T-helper 17 cell (primary cell): ENCODE data around the gene DYNLRB1. TPM values are rescaled to one million over a fixed set of nuclear protein-coding genes. Genes with fewer than 3 reads are reported as not detected.

Experiments used
- ATAC-seq: fragments of 150-1000 bp; cut with Tn5 transposase; 2 replicates; pipeline ENCODE4 v1.10.0; 2021; ENCODE audit warnings: mild to moderate bottlenecking, moderate library complexity
- DNase-seq, 3 donors: peaks; one replicate each; pipeline versions ENCODE4 v3.0.0 to v3.0.0-alpha.2; 2020 to 2021
- H3K9me3 ChIP-seq: one replicate; pipeline ENCODE4 v1.7.0; 2013; ENCODE audit warnings: low read length, mild to moderate bottlenecking; ENCODE audit not compliant: control insufficient read depth, poor library complexity, severe bottlenecking
- H3K27ac Mint-ChIP-seq: one replicate; pipeline ENCODE4 v1.8.0; 2022; ENCODE audit warnings: mild to moderate bottlenecking, moderate library complexity, mixed read lengths
- H3K27me3 Mint-ChIP-seq: one replicate; pipeline ENCODE4 v1.8.0; 2022; ENCODE audit warnings: mixed read lengths
- H3K36me3 Mint-ChIP-seq: one replicate; pipeline ENCODE4 v1.8.0; 2022; ENCODE audit warnings: low read depth, mixed read lengths
- H3K4me1 Mint-ChIP-seq: one replicate; pipeline ENCODE4 v1.8.0; 2022; ENCODE audit warnings: mild to moderate bottlenecking, mixed read lengths
- H3K4me3 Mint-ChIP-seq: one replicate; pipeline ENCODE4 v1.8.0; 2022; ENCODE audit warnings: mild to moderate bottlenecking, moderate library complexity, mixed read lengths
- total RNA-seq, 4 donors: library from RNA in 2 of 4; stranded (reverse) in 2 of 4; gene quantifications; one replicate each; pipeline ENCODE4 v1.2.3 and lab custom pipeline; 2022 to 2026

DYNLRB1 gene
- total RNA-seq, 2 donors from 2014 or later, result 52.8 to 62.0 TPM

DNA sequence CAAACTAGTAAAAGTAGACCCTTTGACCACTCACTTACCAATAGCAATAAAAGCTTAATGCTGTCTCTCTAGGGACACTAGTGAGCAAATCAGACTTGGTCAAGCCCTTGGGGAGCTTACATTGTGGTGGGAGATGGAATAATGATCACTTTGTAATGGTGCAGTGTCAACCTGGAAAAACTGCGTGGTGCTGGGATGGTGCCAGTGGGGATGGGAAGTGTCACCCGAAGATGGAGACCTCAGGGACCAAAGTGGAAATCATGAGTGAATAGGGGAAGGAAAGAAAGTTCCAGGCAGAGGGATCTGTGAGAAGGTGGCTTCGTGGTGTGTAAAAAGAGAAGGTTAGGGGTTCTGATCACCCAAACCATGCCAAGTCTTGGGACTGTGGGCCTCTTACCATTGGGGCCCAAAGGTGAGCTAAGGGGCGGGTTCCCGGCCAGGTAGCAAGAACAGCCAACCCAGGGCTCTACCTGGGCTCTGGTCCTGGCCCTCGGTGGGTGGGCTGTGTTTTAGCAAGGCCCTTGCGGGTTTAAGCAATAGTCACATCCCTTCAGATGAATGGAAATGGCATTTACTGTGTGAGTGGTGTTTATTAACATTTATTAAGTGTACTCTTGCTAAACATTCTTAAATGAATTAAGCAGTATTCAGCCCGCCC lies 15.5 kb downstream of the DYNLRB1 start:
- no peak for DNase-seq
- H3K36me3 Mint-ChIP-seq, result peaks cover 5% of the 10 kb centered on the region
- no peak for ATAC-seq
- no peaks in the 10 kb centered on the region for H3K27me3 Mint-ChIP-seq
- H3K9me3 ChIP-seq, result no peaks in the 10 kb centered on the region
- peak overlapping the region; percentile 75 for H3K27ac Mint-ChIP-seq
- H3K4me3 Mint-ChIP-seq, result no peak overlapping the region
- H3K4me1 Mint-ChIP-seq, result peaks cover 12% of the 10 kb centered on the region

DNA sequence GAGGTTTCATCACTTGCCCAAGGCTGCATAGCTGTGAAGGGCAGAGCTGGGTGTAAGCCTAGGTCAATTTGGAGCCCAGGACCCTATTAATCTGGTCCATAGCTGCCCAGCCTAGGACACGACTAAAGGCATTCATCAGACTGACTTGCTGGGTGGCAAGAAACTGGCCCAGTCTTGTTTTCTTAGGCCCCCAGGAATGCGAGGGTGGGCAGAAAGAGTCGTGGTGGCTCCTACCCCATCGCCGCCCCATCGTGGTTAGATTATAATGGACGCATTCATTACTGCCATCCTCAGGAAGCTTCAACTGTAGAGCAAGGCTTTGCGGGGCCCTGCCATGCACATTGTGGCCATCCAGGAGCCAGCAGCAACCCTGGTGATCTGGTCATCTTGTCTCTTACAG lies 16.1 kb downstream of the DYNLRB1 start:
- H3K27ac Mint-ChIP-seq, result peak overlapping the region; percentile 75
- H3K4me1 Mint-ChIP-seq, result peaks cover 12% of the 10 kb centered on the region
- no peaks in the 10 kb centered on the region for H3K27me3 Mint-ChIP-seq
- ATAC-seq (no peak), DNase-seq (no peak)
- no peak overlapping the region for H3K4me3 Mint-ChIP-seq
- peaks cover 5% of the 10 kb centered on the region for H3K36me3 Mint-ChIP-seq
- no peaks in the 10 kb centered on the region for H3K9me3 ChIP-seq

DNA sequence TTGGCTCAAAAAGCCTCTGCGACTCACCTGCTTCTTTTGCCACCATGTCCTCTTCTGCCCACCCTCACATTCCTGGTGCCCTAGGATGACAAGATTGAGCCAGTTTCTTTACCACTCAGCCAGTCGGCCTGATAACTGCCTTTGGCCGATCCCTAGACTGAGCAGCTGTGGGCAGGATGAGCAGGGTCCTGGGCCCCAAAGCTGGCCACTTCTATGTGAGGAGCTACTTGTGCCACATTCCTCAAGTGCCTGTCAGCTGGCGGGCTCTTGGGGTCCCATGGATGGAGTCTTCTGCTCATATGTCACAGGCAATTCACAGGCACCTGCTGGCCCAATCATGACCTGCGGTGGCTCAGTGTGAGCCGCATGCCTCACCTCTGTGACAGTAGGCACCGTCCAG lies 16.5 kb downstream of the DYNLRB1 start:
- H3K9me3 ChIP-seq, result no peaks in the 10 kb centered on the region
- Mint-ChIP-seq H3K4me1 (peaks cover 12% of the 10 kb centered on the region), H3K4me3 (no peak overlapping the region), H3K27ac (no peak overlapping the region), H3K27me3 (no peaks in the 10 kb centered on the region), H3K36me3 (peaks cover 5% of the 10 kb centered on the region)
- no peak for ATAC-seq
- DNase-seq, result no peak

DNA sequence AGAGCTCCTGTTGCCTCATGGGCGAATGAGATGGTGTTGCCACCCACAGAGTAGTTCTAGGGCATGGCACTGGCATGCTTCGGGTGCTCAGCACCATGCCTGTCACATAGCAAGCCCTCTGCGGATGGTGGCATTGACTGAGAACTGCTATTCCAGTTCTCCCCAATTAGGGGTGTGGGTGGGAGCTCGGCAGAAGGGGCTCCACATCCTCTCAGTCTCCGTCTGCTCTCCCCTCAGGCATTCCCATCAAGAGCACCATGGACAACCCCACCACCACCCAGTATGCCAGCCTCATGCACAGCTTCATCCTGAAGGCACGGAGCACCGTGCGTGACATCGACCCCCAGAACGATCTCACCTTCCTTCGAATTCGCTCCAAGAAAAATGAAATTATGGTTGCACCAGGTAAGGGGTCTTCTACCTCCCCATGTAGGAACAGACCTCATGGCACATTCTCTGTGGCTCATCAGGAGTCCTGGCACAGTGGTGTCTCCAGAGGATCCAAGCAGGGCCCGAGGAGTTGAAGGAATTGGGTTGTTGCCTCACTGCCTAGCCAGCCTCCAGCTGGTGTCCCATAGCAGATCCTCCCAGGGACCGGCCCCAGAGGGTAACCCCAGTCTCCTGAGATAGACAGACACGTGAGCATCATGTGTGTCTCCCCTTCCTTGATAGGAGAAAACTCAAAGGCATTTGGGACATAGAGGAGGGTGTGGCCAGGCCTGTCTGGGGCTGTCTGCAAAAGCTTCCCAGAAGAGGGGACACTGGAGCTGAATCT lies 18.4 kb downstream of the DYNLRB1 start:
- peak overlapping the region; percentile 77 for H3K27ac Mint-ChIP-seq
- H3K27me3 Mint-ChIP-seq, result no peaks in the 10 kb centered on the region
- DNase-seq, result no peak
- H3K4me3 Mint-ChIP-seq, result no peak overlapping the region
- H3K36me3 Mint-ChIP-seq, result peaks cover 5% of the 10 kb centered on the region
- H3K9me3 ChIP-seq, result no peaks in the 10 kb centered on the region
- no peak for ATAC-seq
- H3K4me1 Mint-ChIP-seq, result peaks cover 12% of the 10 kb centered on the region

DNA sequence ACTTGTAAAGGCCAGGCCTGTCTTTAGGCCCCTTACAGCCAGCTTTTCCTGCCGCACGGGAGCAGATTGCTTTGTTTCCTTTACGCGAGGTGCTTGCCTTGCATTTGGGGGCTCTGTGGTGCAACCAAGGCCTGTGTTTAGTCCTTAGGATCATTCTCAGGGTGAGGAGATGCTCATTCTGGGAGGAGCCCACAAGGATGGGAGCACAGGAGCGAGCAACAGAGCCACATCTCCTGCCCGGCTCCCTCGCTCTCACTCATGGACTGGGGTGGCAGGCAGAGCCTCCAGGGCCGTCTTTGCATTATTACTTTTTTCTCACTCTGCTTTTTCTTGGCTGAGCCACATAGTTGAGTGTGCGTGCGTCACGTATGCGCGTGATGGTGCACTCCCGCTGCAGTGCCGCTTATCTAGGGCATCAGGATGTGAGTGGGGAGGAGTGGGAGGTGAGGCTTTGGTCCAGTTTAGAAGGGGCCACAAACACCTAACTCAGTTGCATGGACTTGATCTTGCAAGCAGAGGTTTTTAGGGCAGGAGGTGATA lies 19.1 kb downstream of the DYNLRB1 start:
- H3K27ac Mint-ChIP-seq, result no peak overlapping the region

DNA sequence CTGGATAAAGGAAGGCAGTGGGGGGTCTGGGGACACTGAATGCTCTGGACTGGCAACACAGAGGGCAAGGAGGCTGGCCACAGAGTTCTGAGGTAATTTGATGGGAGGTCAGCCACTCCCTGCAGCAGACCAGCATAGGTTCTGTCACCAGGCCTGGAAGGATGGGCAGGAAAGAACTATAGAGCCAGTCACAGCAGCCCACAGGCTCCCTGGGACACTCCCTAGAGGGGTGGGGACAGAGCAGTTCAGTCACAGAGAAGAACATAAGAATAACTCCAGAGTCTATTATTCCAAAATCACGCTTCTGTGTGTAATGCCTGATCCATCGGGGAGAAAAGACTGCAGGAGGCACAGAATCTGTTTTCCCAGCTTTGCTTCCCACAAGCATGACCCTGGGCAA lies 19.6 kb downstream of the DYNLRB1 start:
- ATAC-seq, result no peak
- Mint-ChIP-seq H3K4me1 (peaks cover 16% of the 10 kb centered on the region), H3K4me3 (no peak overlapping the region), H3K27ac (no peak overlapping the region), H3K27me3 (no peaks in the 10 kb centered on the region), H3K36me3 (peaks cover 8% of the 10 kb centered on the region)
- no peak for DNase-seq
- no peaks in the 10 kb centered on the region for H3K9me3 ChIP-seq

More for the DNA sequence above, 19.1 kb downstream of the DYNLRB1 start:
- DNase-seq (no peak), ATAC-seq (no peak)
- no peaks in the 10 kb centered on the region for H3K27me3 Mint-ChIP-seq
- H3K4me3 Mint-ChIP-seq, result no peak overlapping the region
- peaks cover 6% of the 10 kb centered on the region for H3K36me3 Mint-ChIP-seq
- no peaks in the 10 kb centered on the region for H3K9me3 ChIP-seq
- peaks cover 14% of the 10 kb centered on the region for H3K4me1 Mint-ChIP-seq

DNA sequence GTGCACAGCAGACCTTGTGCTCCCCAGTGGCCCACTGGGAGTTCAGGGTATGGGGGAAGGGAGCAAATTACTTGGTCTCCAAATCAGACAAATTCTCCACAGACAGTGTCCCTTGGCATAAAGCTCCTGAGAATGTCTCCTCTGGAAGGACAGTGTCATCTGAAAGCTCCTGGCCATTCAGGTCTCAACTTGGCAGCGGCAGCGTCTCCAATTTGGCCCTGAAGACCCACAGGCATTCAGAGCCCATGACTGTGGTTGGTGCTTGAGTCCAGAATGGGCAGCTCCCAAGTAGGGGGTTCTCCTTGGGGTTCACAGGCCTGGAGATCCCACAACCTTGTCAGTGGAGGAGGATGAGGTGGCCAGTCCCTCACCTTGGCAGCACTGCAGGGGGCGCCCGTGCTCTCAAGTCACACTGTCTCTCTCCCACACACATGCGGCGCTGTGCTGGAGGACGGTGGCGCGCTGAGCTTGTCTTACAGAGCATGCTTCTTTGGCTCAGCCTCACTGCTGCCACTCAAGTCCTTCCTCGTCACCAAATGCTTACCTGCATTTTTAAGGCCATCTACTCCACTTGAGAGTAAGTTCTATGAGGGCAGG lies 20.7 kb downstream of the DYNLRB1 start:
- Mint-ChIP-seq H3K27me3 (no peaks in the 10 kb centered on the region), H3K27ac (no peak overlapping the region), H3K36me3 (peaks cover 5% of the 10 kb centered on the region), H3K4me3 (no peak overlapping the region), H3K4me1 (peaks cover 19% of the 10 kb centered on the region)
- H3K9me3 ChIP-seq, result no peaks in the 10 kb centered on the region
- DNase-seq, result peak; percentile 33 to 47 (median 34)
- peak; percentile 55 for ATAC-seq

DNA sequence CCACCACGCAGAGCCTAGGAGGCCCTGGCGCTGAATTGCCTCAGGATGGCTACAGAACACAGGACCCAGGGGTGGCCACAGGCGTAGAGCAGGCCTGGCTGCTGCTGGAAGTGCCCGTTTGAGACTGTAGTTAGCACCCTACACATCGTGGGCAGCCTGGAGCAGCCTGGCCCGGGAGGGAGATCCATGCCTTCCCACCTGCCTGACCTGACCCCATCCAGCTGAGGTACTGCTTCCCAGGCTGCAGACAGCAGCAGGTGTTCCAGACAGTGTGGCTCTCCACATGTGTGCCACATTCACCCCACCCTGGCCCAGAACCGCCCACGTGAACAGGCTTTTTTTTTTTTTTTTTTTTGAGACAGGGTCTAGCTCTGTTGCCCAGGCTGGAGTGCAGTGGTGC lies 21.4 kb downstream of the DYNLRB1 start:
- H3K4me3 Mint-ChIP-seq, result no peak overlapping the region
- H3K36me3 Mint-ChIP-seq, result peaks cover 5% of the 10 kb centered on the region
- no peaks in the 10 kb centered on the region for H3K27me3 Mint-ChIP-seq
- DNase-seq (no peak), ATAC-seq (no peak)
- H3K9me3 ChIP-seq, result no peaks in the 10 kb centered on the region
- no peak overlapping the region for H3K27ac Mint-ChIP-seq
- H3K4me1 Mint-ChIP-seq, result peaks cover 19% of the 10 kb centered on the region

DNA sequence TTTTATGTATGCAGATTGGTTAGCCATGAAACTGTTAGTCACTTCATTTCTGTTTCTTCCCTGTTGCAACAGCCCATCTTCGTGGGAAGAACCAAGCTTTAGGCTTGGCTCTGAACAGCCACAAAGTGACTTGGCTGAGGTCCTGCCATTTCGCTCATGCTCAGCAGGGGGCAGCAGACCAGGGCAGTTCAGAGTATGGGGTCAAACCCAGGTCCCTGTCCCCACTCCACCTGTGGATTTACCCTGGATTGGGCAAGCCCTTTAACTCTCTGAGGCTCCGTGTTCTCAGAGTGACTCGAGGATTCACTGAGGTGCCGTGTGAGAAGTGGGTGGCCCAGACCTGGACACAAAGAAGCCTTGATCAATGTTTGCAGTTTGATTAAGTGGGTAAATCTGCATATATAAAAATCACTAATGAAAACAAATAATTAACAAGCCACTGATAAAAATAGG lies 22.5 kb downstream of the DYNLRB1 start:
- ATAC-seq (peak; percentile 36), DNase-seq (peak in 2 of 3 donors; percentile 30 to 45)
- H3K4me3 Mint-ChIP-seq, result no peak overlapping the region
- H3K27me3 Mint-ChIP-seq, result no peaks in the 10 kb centered on the region
- no peaks in the 10 kb centered on the region for H3K9me3 ChIP-seq
- H3K36me3 Mint-ChIP-seq, result peaks cover 5% of the 10 kb centered on the region
- H3K4me1 Mint-ChIP-seq, result peaks cover 22% of the 10 kb centered on the region
- peak overlapping the region; percentile 65 for H3K27ac Mint-ChIP-seq

DNA sequence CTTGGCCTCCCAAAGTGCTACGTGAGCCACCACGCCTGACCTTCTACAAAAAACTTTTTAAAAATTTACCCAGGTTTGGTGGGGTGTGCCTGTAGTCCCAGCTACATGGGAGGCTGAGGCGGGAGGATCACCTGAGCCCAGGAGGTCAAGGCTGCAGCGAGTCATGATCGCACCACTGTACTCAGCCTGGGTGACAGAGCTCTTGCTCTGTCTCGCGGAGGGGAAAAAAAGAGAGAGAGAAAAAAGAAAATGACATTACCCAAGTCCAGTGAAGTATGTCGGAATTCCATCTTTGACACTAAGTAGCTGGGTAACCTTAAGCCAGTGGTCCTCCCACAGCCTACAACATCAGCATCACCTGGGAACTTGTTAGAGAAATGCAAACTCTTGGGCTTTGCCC lies 23.5 kb downstream of the DYNLRB1 start:
- ATAC-seq (no peak), DNase-seq (no peak)
- H3K4me1 Mint-ChIP-seq, result peaks cover 30% of the 10 kb centered on the region
- no peaks in the 10 kb centered on the region for H3K27me3 Mint-ChIP-seq
- H3K36me3 Mint-ChIP-seq, result peaks cover 5% of the 10 kb centered on the region
- H3K9me3 ChIP-seq, result no peaks in the 10 kb centered on the region
- peak overlapping the region; percentile 95 for H3K27ac Mint-ChIP-seq
- H3K4me3 Mint-ChIP-seq, result no peak overlapping the region

DNA sequence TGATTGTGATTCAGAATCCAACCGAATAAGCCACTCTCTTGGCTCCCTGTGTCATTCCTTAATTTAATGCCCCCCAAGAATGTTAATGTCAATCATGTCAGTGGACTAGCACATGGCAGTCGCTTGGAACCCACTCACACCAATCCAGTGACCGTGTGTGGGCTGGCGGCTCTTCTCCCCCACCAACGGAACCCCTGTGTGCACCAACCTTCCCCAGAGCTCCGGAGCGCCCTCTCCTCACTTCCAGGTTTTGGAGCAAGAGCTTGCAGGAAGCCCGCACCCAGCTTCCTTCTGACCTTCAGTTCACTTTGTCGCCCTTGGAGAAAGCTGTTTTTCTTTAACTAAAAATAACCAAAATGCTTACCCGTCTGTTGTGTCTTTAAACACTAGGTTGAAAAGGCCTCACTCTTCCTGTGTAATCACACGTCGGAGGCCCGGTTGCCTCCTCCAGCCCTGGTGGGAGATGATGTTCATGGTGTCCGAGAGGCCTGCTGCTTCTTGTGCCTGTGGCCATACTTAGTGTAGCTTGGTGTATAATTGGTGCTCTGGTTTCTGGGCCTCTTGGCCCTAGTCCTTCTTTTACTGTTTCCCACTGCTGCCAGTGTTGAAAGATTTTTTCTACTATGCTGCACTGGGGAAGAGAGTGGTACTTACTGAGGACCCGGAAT lies 24.5 kb downstream of the DYNLRB1 start:
- H3K27ac Mint-ChIP-seq, result peak overlapping the region; percentile 95
- peaks cover 5% of the 10 kb centered on the region for H3K36me3 Mint-ChIP-seq
- peak overlapping the region; percentile 41 for H3K4me3 Mint-ChIP-seq
- DNase-seq (no peak), ATAC-seq (no peak)
- H3K27me3 Mint-ChIP-seq, result no peaks in the 10 kb centered on the region
- peaks cover 28% of the 10 kb centered on the region for H3K4me1 Mint-ChIP-seq
- no peaks in the 10 kb centered on the region for H3K9me3 ChIP-seq

DNA sequence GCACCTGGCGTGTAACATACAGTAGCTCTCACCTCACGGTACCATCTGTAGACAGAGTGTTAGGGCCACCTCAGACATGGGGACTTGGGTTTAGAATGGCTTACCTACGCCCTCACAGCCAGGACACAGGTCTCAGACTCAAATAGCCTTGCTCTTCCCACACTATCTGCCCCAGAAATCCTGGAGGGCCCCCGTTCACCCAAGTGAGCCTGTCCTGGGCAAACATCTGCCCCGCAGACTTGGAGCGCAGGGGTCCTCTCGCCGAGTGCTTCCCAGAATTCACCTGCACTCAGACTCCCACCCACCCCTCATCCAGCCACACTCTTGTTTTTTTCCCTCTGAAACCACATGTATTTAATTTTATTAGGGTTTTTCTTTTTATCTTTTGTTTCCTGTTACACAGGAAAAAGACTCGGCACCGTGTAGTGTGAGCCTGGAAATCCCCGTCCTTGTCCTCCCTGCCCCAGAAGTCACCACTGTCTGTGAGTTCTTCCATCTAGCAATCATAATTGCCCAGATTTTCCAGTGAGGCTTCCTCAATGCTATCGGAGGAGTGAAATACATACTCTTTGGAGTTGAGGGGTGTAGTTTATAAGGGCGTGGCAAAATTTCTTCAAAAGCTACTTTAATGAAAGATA lies 25.2 kb downstream of the DYNLRB1 start:
- Mint-ChIP-seq H3K27ac (peak overlapping the region; percentile 95), H3K4me1 (peaks cover 28% of the 10 kb centered on the region), H3K27me3 (no peaks in the 10 kb centered on the region), H3K4me3 (peak overlapping the region; percentile 52), H3K36me3 (peaks cover 5% of the 10 kb centered on the region)
- peak in 2 of 3 donors; percentile 18 to 36 for DNase-seq
- ATAC-seq, result peak; percentile 87
- H3K9me3 ChIP-seq, result no peaks in the 10 kb centered on the region
